ENCODE measurements around the gene SERPINB7.

Gene SERPINB7

DNA sequence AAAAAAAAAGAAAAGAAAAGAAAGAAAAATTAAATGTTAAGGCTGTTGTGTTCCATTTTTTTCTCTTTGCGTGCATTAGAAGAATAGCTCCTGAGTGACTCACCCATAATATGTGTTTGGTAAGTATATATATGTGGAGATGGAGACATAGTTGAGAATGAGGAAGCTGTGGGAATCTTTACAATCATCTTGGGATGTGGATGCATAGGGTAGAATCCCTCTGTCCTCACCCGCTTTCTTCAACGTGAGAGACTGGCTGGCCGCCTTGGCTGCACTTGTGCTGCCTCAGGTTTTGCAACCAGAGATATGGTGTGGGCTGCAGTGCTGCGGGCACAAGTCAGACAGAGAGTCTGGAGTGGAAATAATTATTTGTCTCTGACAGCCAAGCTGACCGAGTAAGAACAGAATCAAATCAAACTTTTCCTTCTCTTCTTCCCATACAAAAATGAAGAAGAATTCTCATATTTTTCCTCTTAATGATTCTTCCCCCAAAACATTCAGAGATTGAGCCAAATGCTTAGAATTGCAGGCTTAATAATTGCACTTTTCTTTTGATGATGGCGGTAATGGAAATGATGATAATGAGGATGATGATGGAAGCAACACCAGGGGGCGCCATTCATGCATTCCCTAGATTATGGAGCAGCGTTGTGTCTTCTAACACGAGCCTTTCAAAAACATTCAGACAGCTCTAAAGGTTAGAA is 48.5 kb downstream of the SERPINB7 start:
- no peak for DNase-seq (ENCODE audit: low read depth)
- TF ChIP-seq, protein P1, sequence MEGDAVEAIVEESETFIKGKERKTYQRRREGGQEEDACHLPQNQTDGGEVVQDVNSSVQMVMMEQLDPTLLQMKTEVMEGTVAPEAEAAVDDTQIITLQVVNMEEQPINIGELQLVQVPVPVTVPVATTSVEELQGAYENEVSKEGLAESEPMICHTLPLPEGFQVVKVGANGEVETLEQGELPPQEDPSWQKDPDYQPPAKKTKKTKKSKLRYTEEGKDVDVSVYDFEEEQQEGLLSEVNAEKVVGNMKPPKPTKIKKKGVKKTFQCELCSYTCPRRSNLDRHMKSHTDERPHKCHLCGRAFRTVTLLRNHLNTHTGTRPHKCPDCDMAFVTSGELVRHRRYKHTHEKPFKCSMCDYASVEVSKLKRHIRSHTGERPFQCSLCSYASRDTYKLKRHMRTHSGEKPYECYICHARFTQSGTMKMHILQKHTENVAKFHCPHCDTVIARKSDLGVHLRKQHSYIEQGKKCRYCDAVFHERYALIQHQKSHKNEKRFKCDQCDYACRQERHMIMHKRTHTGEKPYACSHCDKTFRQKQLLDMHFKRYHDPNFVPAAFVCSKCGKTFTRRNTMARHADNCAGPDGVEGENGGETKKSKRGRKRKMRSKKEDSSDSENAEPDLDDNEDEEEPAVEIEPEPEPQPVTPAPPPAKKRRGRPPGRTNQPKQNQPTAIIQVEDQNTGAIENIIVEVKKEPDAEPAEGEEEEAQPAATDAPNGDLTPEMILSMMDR (IDR thresholded peaks at IDR 0.05; ENCODE audit: control insufficient read depth, extremely low read depth, insufficient read depth), result 0 out of 2 replicates have a peak, but pooled peaks have one; percentile 30

DNA sequence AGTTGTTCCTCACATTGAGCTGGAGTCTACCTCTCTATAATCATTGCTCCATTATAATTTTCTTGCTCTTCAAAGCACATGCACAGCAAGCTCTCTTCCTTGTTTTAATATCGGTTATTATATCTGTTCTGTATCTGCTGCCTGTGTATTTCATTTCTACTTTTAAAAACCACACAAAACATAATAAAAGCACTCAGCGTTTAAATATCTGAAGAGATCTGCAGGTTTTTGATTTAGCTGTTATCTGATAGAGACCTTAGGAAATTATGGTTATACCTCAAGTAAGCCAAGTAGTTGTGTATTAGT is 49.0 kb downstream of the SERPINB7 start:
- DNase-seq (ENCODE audit: low read depth), result no peak
- TF ChIP-seq, protein P1 (IDR thresholded peaks at IDR 0.05; ENCODE audit: control insufficient read depth, extremely low read depth, insufficient read depth), result no peak
- no peak overlapping the region for H3K4me3 ChIP-seq (ENCODE audit: low read depth, low read length)

More for the DNA sequence above, 48.5 kb downstream of the SERPINB7 start:
- H3K4me3 ChIP-seq (ENCODE audit: low read depth, low read length), result no peak overlapping the region

DNA sequence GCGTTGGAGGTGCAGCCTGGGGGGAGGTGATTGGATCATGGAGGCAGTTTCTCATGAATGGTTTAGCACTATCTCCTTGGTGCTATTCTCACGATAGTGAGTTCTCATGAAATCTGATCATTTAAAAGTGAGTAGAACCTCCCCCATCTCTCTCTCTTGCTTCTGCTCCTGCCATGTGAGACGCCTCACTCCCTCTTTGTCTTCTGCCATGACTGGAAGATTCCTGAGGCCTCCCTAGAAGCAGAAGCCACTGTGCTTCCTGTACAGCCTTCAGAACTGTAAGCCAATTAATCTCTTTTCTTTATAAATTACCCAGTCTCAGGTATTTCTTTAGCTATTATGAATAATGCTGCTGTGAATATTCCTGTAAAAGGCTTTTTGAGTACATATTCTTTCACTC is 52.9 kb downstream of the SERPINB7 start:
- DNase-seq (ENCODE audit: low read depth), result no peak
- H3K4me3 ChIP-seq (ENCODE audit: low read depth, low read length), result no peak overlapping the region
- TF ChIP-seq, protein P1 (IDR thresholded peaks at IDR 0.05; ENCODE audit: control insufficient read depth, extremely low read depth, insufficient read depth), result no peak

DNA sequence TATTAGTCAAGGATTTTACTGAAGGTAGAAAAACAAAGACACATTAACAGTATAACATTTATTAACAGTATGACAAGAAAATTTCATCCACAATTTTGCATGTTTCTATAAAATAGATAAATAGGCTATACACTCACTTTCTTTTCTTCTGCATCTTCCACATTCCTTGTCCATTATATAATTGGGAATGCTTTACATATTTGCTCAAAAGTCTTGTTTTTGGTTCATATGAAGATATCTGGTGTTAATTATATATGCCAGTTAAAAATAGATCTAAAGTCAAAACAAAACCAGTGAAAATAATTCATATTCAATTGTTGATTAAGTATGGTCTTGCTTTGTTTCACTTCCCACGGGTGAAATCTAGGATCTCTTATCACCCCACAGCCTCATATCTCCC is 53.4 kb downstream of the SERPINB7 start:
- TF ChIP-seq, protein P1 (IDR thresholded peaks at IDR 0.05; ENCODE audit: control insufficient read depth, extremely low read depth, insufficient read depth), result no peak
- H3K4me3 ChIP-seq (ENCODE audit: low read depth, low read length), result no peak overlapping the region
- no peak for DNase-seq (ENCODE audit: low read depth)

DNA sequence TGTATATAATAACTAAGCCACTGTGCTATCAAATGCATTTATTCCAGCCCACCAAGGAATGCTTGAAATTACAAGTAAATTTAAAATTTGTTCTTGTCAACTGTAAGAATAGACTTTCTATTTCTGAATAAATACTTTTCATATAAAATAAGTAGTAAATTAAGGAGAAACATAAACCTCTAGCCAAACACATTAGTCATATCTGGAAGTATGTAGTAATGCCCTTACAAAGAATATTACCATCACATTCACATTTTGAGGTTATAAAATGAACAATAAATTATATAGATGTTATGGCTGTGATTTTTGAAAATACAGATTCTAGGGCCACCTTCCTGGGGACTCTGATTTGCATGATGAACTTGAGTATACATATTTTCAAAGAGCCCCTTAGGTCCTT is 54.7 kb downstream of the SERPINB7 start:
- TF ChIP-seq, protein P1 (IDR thresholded peaks at IDR 0.05; ENCODE audit: control insufficient read depth, extremely low read depth, insufficient read depth), result no peak
- no peak for DNase-seq (ENCODE audit: low read depth)
- H3K4me3 ChIP-seq (ENCODE audit: low read depth, low read length), result no peak overlapping the region

DNA sequence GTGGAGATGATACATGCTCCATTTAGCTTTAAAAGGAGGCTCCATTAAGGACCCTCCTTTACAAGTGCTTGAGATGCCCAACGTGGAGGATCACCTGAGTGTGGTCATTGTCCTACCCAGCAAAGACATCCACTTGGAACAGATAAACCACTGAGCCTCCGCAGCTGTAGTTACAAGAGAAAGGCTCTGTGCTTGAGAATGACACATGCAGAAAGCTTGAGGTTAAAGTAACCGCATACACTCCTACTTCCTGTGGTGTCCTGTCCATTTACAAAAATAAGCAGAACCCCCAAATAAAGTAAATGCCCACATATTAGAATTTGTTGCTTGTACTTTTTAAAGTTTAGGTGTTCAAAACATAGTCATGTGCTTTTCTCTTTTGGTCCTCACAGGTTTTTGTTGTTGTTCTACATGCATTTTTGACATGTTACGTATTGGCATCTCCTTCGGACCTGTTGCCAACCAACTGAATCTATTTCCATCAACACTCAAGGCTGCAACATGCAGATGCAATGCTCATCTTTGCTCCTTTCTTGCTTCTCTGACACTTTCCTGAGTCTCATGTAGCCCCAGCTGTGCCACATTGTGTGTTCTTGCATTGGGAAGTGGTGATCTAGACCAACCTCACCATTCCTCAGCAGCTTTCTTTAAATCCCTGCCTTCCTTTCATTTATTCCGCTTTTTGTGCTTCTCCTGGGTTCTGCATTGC is 56.0 kb downstream of the SERPINB7 start:
- TF ChIP-seq, protein P1 (IDR thresholded peaks at IDR 0.05; ENCODE audit: control insufficient read depth, extremely low read depth, insufficient read depth), result no peak
- DNase-seq (ENCODE audit: low read depth), result no peak
- H3K4me3 ChIP-seq (ENCODE audit: low read depth, low read length), result no peak overlapping the region

Data from LNCaP clone FGC (cell line).